Lower lobe of right lung (tissue), 2 donors: ENCODE results near the gene KLF17. TPM values are rescaled to one million over a fixed set of nuclear protein-coding genes. Genes with fewer than 3 reads are reported as not detected.

Source experiments
- ATAC-seq, 2 donors: fragments of 200-7000 bp; cut with Tn5 transposase; one replicate each; pipeline ENCODE4 v1.9.1; 2020 to 2022; ENCODE audit warnings: mild to moderate bottlenecking in 2 of 2, moderate library complexity in 2 of 2
- DNase-seq: peaks from one replicate; pipeline ENCODE4 v3.0.0-alpha.2; 2020
- H3K27ac ChIP-seq: fragments of 200-600 bp; one replicate; pipeline ENCODE4 v1.8.0; 2022
- H3K27me3 ChIP-seq: fragments of 200-600 bp; one replicate; pipeline ENCODE4 v1.8.0; 2022; ENCODE audit warnings: low read depth
- H3K36me3 ChIP-seq: fragments of 200-600 bp; one replicate; pipeline ENCODE4 v1.8.0; 2022; ENCODE audit warnings: mild to moderate bottlenecking
- H3K4me1 ChIP-seq: fragments of 200-600 bp; one replicate; pipeline ENCODE4 v1.8.0; 2022
- H3K4me3 ChIP-seq: fragments of 200-600 bp; one replicate; pipeline ENCODE4 v1.8.0; 2022; ENCODE audit warnings: mild to moderate bottlenecking
- H3K9me3 ChIP-seq: fragments of 200-600 bp; one replicate; pipeline ENCODE4 v1.8.0; 2022
- CTCF ChIP-seq: fragments of 200-600 bp; IDR thresholded peaks from one replicate; pipeline ENCODE4 v1.8.0; 2022; ENCODE audit warnings: antibody characterized with exemption, mild to moderate bottlenecking
- intact Hi-C: fragments of 100-400 bp; cut with DNase I; formaldehyde crosslinking; loops from one replicate; pipeline ENCODE4 v1.11.0; 2022
- total RNA-seq: library from RNA; stranded (reverse); fragmentation: NEBNext Ultra II Directional; extraction: Animal tissue kit (Norgen Biotek cat#: 25700); gene quantifications from one replicate; pipeline ENCODE4 v1.2.1, GENCODE V29; 2021
- donor health status: DM: no; HTN: yes; CAD: no; lungs with severe emphysema.

KLF17 gene
- total RNA-seq, 1 donor from 2014 or later: 0.47 TPM

- H3K27ac ChIP-seq: no peak overlapping the region
- no peaks in the 10 kb centered on the region for H3K27me3 ChIP-seq
- intact Hi-C loops: no loop called here
- no peak for TF ChIP-seq CTCF
- DNase-seq (no peak), ATAC-seq (no peak)
- no peaks in the 10 kb centered on the region for H3K9me3 ChIP-seq
- no peaks in the 10 kb centered on the region for H3K4me1 ChIP-seq
- H3K4me3 ChIP-seq: no peak overlapping the region
- H3K36me3 ChIP-seq: no peaks in the 10 kb centered on the region
These were observed 904 bp downstream of the KLF17 start for GRCh38 chr1:44119525-44119924.

DNA sequence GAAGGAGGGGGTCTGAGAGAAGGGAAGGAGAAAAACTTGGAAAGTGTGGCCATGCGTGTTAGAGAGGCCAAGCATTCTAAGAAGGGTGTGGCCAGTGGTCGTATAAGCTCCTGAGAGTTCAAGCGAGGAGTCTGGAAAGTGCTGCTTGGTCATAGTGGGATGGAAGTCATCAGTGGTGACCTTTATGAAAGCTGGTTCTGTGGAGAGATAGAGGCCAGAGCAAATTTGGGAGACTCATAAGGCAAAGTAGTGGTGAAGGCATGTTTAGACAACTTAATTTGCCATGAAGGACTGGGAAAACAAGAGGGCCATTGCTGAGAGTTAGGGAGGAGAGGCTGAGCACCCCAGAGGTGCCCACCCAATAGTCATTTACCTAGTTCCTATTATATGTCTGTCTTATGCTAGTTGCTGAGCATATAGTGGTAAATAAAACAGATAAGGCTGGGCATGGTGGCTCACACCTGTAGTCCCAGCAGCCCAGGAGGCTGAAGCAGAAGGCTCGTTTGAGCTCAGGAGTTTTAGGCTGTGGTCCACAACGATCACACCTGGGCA lies 1.9 kb downstream of the KLF17 start:
- intact Hi-C loops: no loop called here
- Histone ChIP-seq H3K27me3 (no peaks in the 10 kb centered on the region), H3K4me3 (no peak overlapping the region)

GRCh38 chr1:44129616-44130500 lies 11.2 kb downstream of the KLF17 start:
- peaks cover 5% of the 10 kb centered on the region for H3K27me3 ChIP-seq
- no peaks in the 10 kb centered on the region for H3K36me3 ChIP-seq
- TF ChIP-seq CTCF: no peak
- H3K27ac ChIP-seq: no peak overlapping the region
- DNase-seq: no peak
- no peak overlapping the region for H3K4me3 ChIP-seq
- intact Hi-C loops: no loop called here
- no peaks in the 10 kb centered on the region for H3K9me3 ChIP-seq
- H3K4me1 ChIP-seq: no peaks in the 10 kb centered on the region
- ATAC-seq: no peak

More for the DNA sequence above, 1.9 kb downstream of the KLF17 start:
- H3K4me1 ChIP-seq: no peaks in the 10 kb centered on the region
- no peak overlapping the region for H3K27ac ChIP-seq
- no peaks in the 10 kb centered on the region for H3K36me3 ChIP-seq
- no peaks in the 10 kb centered on the region for H3K9me3 ChIP-seq
- DNase-seq (no peak), ATAC-seq (no peak)
- no peak for TF ChIP-seq CTCF

- H3K4me1 ChIP-seq: no peaks in the 10 kb centered on the region
- no peak overlapping the region for H3K4me3 ChIP-seq
- H3K36me3 ChIP-seq: no peaks in the 10 kb centered on the region
- H3K27me3 ChIP-seq: peaks cover 5% of the 10 kb centered on the region
- intact Hi-C loops: no loop called here
- H3K27ac ChIP-seq: no peak overlapping the region
- no peak for TF ChIP-seq CTCF
- DNase-seq (no peak), ATAC-seq (no peak)
- no peaks in the 10 kb centered on the region for H3K9me3 ChIP-seq
These were observed 12.8 kb downstream of the KLF17 start for GRCh38 chr1:44131411-44131810.

- no peak for TF ChIP-seq CTCF
- H3K27me3 ChIP-seq: no peaks in the 10 kb centered on the region
- no peaks in the 10 kb centered on the region for H3K36me3 ChIP-seq
- ATAC-seq: no peak
- DNase-seq: no peak
- intact Hi-C loops: no loop called here
- H3K9me3 ChIP-seq: no peaks in the 10 kb centered on the region
- H3K4me3 ChIP-seq: no peak overlapping the region
- H3K4me1 ChIP-seq: no peaks in the 10 kb centered on the region
- H3K27ac ChIP-seq: no peak overlapping the region
These were observed 15.7 kb downstream of the KLF17 start for GRCh38 chr1:44134071-44134920.
